ENCODE data around the gene RAB40C. TPM values are rescaled to one million over a fixed set of nuclear protein-coding genes. Genes with fewer than 3 reads are reported as not detected.

RAB40C gene
- total and polyA plus RNA-seq, 8 donors, result 17.6 to 101 (median 25.6) TPM

DNA sequence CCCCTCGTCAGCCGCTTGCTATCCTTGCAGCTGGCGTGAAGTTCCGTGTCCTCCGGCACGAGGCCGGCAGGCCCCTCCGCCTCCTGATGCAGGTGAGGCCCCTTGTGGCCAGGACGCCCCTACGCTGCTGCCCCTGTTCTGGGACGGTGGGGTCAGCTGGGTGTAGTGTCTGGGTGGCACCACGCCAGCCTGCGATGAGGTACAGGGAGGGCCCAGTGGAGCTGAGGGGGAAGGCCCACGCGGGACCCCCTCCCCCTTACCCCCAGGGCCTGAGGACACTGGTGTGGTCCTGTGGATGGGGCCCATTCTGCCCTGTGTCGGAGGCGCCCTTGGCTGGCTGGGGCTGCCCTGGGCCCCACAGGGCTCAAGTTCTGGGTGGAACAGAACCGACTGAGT lies 7.7 kb upstream of the RAB40C start:
- Histone ChIP-seq H3K9me3 (no peaks in the 10 kb centered on the region), H3K27me3 (peaks cover 0 to 11% (median 0%) of the 10 kb centered on the region in 3 donors), H3K36me3 (peaks cover 0 to 29% (median 14%) of the 10 kb centered on the region in 4 donors), H3K4me3 (no peak overlapping the region), H3K27ac (peak overlapping the region in 1 of 5 donors; percentile 58), H3K4me1 (peaks cover 8 to 44% (median 34%) of the 10 kb centered on the region in 4 donors)
- WGBS, 5 donors, result 82 to 92% (median 89%) methylated on average over 13 to 18 of the region's 18 CpGs
- TF ChIP-seq POLR2AphosphoS5 (IDR thresholded peaks at IDR 0.05) (no peak), EP300 (IDR thresholded peaks at IDR 0.05) (no peak), POLR2A (IDR thresholded peaks at IDR 0.05) (no peak)
- TF ChIP-seq, protein P1, sequence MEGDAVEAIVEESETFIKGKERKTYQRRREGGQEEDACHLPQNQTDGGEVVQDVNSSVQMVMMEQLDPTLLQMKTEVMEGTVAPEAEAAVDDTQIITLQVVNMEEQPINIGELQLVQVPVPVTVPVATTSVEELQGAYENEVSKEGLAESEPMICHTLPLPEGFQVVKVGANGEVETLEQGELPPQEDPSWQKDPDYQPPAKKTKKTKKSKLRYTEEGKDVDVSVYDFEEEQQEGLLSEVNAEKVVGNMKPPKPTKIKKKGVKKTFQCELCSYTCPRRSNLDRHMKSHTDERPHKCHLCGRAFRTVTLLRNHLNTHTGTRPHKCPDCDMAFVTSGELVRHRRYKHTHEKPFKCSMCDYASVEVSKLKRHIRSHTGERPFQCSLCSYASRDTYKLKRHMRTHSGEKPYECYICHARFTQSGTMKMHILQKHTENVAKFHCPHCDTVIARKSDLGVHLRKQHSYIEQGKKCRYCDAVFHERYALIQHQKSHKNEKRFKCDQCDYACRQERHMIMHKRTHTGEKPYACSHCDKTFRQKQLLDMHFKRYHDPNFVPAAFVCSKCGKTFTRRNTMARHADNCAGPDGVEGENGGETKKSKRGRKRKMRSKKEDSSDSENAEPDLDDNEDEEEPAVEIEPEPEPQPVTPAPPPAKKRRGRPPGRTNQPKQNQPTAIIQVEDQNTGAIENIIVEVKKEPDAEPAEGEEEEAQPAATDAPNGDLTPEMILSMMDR (IDR thresholded peaks at IDR 0.05), result no peak
- DNase-seq, result no peak
- intact Hi-C loops (cut with DNase I; ENCODE audit: low total_unique reads), result no loop called here

DNA sequence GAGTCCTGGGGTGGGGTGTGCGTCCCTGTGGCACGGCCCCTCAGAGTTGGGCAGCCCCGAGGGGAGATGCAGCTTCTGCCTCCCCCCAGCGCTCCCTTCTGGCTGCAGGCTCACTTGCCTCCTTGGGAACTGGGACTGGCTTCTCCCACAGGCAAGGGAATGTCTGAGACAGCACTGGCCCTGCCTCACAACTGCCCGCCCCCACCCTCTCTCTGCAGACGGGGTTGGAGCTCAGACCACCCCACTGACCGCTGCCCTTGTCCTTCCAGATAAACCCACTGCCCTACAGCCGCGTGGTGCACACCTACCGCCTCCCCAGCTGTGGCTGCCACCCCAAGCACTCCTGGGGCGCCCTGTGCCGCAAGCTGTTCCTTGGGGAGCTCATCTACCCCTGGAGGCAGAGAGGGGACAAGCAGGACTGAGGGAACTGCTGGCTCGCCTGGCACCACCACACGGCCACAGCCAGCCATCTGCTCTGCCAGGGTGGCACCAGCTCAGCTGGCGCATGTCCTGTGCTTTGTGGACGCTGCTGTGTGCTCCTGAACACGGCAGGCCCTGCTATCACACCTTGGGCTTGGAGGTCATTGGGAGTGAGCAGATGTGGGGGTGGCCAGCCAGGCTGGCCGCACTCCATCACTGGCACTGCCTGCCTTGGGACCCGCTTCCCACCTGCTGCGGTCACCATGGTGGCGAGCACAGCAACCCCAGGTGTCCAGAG lies 7.1 kb upstream of the RAB40C start:
- H3K4me3 ChIP-seq, result no peak overlapping the region
- intact Hi-C loops (cut with DNase I; ENCODE audit: low total_unique reads), result no loop called here
- no peaks in the 10 kb centered on the region for H3K9me3 ChIP-seq
- peak overlapping the region in 3 of 5 donors; percentile 15 to 58 (median 25) for H3K27ac ChIP-seq
- 42 to 80% (median 69%) methylated on average over 12 to 21 of the region's 21 CpGs for WGBS, 5 donors
- peaks cover 0 to 11% (median 0%) of the 10 kb centered on the region in 3 donors for H3K27me3 ChIP-seq
- TF ChIP-seq EP300 (IDR thresholded peaks at IDR 0.05), result no peak
- peak in 1 of 3 donors; percentile 32 for TF ChIP-seq POLR2AphosphoS5 (IDR thresholded peaks at IDR 0.05)
- TF ChIP-seq, protein P1 (IDR thresholded peaks at IDR 0.05), result peak in 1 of 7 experiments; percentile 37
- no peak for TF ChIP-seq POLR2A (IDR thresholded peaks at IDR 0.05)
- peaks cover 0 to 26% (median 14%) of the 10 kb centered on the region in 4 donors for H3K36me3 ChIP-seq
- peak in 1 of 2 donors; percentile 86 for DNase-seq
- peaks cover 11 to 50% (median 39%) of the 10 kb centered on the region in 4 donors for H3K4me1 ChIP-seq

DNA sequence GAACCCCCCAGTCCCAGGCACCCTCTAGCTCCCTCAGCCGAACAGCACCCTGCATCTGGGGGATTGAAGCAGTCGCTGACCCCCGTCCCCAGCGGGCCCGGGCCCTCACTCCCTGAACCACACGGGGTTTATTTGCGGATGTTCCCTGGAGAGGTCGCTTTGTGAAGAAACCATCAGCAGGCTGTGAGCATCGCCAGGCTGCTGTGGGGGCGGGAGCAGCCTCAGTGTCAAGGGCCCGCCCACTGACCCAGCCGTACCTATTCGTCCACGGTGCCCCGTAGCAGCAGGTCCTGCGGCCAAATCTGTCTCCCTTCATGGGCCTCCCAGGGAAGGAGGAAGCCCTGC lies 6.4 kb upstream of the RAB40C start:
- peaks cover 18 to 55% (median 44%) of the 10 kb centered on the region in 4 donors for H3K4me1 ChIP-seq
- WGBS, 5 donors, result 38 to 71% (median 62%) methylated on average over 14 to 16 of the region's 16 CpGs
- H3K27ac ChIP-seq, result peak overlapping the region in 2 of 5 donors; percentile 25 to 58
- intact Hi-C loops (cut with DNase I; ENCODE audit: low total_unique reads), result no loop called here
- no peak overlapping the region for H3K4me3 ChIP-seq
- H3K27me3 ChIP-seq, result peaks cover 0 to 11% (median 0%) of the 10 kb centered on the region in 3 donors
- DNase-seq, result no peak
- no peaks in the 10 kb centered on the region for H3K9me3 ChIP-seq
- no peak for TF ChIP-seq POLR2AphosphoS5 (IDR thresholded peaks at IDR 0.05)
- TF ChIP-seq POLR2A (IDR thresholded peaks at IDR 0.05), result no peak
- TF ChIP-seq EP300 (IDR thresholded peaks at IDR 0.05), result no peak
- TF ChIP-seq, protein P1 (IDR thresholded peaks at IDR 0.05), result no peak
- peaks cover 0 to 26% (median 14%) of the 10 kb centered on the region in 4 donors for H3K36me3 ChIP-seq

DNA sequence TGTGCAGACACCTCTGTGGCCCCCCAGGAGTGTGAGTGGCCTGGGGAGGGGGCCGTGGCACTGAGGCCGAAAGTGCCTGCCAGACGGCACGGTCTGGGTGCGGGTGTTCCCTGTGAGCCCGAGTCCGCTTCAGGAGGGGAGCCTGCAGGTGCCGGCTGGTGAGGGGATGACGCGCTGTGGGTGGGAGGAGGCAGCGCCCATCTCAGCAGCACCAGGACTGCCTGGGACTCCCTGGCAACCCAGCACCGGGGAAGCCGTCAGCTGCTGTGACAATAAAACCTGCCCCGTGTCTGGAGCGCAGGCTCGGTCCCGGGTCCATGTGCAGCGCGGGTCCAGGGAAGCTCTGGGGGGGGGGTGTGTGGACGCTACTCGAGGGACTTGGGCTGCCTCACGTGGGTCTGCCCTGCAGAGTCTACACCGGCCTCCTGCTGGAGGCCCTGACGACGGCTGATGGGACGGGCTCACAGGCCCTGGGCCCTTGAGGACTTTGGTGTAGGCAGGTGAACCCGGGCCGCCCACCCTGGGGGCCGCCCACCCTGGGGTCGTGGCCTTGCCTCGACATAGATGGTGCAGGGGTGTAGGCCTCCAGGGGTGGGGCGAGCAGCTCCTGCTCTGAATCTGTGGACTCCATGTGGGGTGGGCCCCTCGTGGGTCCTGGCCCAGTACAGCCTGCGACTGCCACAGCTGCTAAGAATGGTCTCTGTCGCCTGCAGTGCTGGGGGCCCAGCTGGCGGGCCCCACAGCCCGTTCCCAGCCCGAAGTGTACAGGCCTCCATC lies 5.9 kb upstream of the RAB40C start:
- intact Hi-C loops (cut with DNase I; ENCODE audit: low total_unique reads), result no loop called here
- WGBS, 5 donors, result 28 to 69% (median 58%) methylated on average over 16 to 38 of the region's 38 CpGs
- peak in 1 of 2 donors; percentile 59 for DNase-seq
- Histone ChIP-seq H3K27me3 (peaks cover 0 to 11% (median 0%) of the 10 kb centered on the region in 3 donors), H3K27ac (peak overlapping the region in 1 of 5 donors; percentile 58), H3K36me3 (peaks cover 0 to 26% (median 14%) of the 10 kb centered on the region in 4 donors), H3K4me3 (no peak overlapping the region), H3K9me3 (no peaks in the 10 kb centered on the region), H3K4me1 (peaks cover 19 to 52% (median 41%) of the 10 kb centered on the region in 4 donors)
- TF ChIP-seq EP300 (IDR thresholded peaks at IDR 0.05) (no peak), POLR2A (IDR thresholded peaks at IDR 0.05) (no peak)
- TF ChIP-seq, protein P1 (IDR thresholded peaks at IDR 0.05), result no peak
